HPDE6-E6E7 (cell line): ENCODE data around the gene SPAG16.
"Not testable (repeated sequence)": the region's sequence is repeated elsewhere in the genome, so short reads cannot be mapped to it uniquely, and the experiment has no call there.

Source experiments
- DNase-seq: peaks from one replicate; pipeline ENCODE4 v3.0.0; 2011; ENCODE audit warnings: missing footprints; ENCODE audit errors: extremely low spot score

The SPAG16 gene

DNA sequence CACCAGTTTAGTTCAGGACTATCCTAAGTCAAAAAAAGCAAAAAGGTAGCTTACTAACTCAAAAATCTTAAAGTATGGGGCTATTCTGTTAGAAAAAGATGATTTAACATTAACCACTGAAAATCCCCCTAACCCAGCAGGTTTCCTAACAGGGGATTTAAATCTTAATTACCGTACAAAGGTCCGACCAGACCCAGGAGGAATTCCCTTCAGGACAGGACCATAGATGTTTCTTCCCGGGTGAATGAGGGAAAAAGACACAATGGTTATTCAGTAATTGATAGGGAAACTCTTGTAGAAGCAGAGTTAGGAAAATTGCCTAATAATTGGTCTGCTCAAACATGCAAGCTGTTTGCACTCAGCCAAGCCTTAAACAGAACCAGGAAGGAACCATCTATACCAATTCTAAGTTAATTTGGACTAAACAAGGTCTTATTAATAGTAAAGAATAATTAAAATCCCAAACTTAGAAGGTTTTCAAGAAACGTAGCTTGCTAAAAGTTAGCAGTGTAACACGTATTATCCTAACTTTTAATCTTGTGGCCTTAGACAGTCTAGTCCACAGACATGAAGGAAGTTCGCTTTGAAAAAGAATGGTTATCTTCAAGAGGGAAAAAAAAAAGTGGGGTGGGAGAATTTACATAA, 124.3 kb downstream of the SPAG16 start:
- DNase-seq: not testable (repeated sequence)

DNA sequence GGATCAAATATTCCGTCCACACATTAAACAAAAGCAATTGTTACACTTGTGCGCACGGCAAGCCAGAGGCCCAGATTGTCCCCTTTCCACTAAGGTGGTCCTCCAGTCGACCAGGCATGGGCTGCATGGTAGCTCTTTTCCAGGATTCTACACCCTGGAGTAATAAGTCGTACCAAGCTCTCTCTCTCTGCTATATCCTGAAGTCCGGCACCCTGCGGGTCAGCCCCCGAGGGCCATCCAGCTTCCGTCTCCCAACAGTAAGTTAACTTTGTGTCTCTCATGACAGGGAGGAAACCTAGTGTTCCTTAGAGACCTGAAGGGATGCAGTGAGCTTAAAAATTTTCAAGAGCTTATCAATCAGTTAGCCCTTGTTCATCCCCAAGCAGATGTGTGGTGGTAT, 126.4 kb downstream of the SPAG16 start:
- DNase-seq: not testable (repeated sequence)

- no peak for DNase-seq
Measured at GRCh38 chr2:213411582-213412289, 127.5 kb downstream of the SPAG16 start.

DNA sequence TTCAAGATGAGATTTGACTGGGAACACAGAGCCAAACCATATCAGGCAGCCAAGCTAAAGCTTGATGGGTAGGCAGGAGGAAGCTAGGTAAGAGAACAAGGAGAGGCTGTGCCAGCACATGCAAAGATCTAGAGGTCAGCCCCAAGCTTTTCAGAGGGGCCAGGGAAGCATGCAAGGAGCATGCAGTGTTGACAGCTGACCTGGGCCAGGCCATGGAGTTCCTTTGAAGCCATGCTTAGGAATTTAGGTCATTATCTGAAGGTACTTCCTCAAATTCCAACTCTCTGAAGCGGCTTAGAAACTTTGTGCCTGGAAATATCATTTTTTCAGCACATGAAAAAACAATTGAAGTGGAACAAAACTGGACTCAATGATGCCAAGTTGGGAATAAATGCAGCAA, 130.8 kb downstream of the SPAG16 start:
- no peak for DNase-seq

DNA sequence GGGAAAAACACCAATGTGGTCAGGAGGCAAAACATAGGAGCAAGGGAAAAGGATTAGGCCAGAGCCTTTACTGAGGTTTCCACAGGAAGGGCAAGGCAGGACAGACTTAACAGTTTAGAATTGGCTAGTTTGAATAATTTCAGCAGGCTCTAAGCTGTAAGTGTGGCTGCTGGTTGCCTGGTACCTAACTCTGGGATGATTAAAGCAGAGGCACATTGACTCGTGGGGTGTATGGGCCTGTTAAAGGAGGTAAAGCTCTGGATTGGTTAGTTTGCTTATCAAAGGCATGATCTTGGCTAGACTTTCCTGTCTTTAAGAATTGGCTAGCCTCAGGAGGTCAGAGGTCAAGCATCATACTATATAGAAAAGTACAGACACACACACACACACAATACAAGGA, 132.6 kb downstream of the SPAG16 start:
- DNase-seq: no peak

GRCh38 chr2:213419980-213420379, 135.7 kb downstream of the SPAG16 start:
- DNase-seq: no peak

GRCh38 chr2:213420828-213421385, 136.6 kb downstream of the SPAG16 start:
- DNase-seq: no peak

- no peak for DNase-seq
Measured at GRCh38 chr2:213422211-213422610, 137.9 kb downstream of the SPAG16 start.

- no peak for DNase-seq
Measured at GRCh38 chr2:213425618-213426017, 141.4 kb downstream of the SPAG16 start.

GRCh38 chr2:213429516-213429915, 145.3 kb downstream of the SPAG16 start:
- no peak for DNase-seq

GRCh38 chr2:213443921-213444320, 159.7 kb downstream of the SPAG16 start:
- DNase-seq: no peak

GRCh38 chr2:213451542-213452239, 167.4 kb downstream of the SPAG16 start:
- DNase-seq: no peak

DNA sequence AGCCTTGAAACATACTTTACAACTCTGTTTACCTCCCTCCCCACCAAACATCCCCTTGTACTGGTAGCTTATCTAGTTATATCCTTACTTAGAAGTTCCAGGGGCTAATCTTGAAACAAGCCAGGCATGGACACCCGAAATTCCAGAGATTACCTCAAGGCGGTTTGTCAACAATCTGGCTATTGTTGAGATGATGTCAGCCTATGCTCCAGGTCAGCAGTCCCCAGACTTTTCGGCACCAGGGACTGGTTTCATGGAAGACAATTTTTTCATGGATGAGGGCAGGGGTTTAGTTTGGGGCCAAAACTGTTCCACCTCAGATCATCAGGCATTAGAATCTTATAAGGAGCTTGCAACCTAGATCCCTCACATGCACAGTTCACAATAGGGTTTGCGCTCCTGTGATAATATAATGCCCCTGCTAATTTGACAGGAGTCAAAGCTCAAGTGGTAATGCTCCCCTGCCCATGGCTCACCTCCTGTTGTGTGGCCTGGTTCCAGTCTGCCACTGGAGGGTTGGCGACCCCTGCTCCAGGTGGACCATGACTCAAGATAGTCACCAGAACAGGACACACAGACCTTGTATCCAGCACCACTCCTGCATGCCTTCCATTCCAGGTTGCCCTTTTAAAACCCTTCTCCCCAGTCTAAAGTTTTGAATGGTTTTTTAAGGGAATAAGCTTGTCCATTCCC, 171.2 kb downstream of the SPAG16 start:
- no peak for DNase-seq

DNA sequence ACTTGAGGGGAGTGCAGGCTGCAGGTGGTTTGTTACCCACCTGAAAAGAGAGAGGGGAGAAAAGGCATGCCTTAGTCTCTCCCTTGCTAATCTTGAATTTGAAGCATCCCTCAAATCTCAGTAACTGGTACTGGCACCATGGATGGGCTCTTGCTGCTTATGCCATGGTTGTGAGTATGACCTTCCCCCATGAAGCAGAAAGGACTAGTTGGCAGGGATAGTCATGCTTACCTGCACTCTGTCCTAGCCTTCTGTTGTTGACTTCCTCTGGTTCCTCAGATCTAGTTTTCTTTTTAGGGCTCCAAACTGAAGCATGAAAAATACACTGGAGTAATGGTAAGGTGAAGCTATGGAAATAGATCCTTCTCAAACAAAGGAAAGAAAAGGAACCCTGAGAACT, 191.2 kb downstream of the SPAG16 start:
- no peak for DNase-seq

GRCh38 chr2:213476641-213477040, 192.4 kb downstream of the SPAG16 start:
- DNase-seq: no peak

- DNase-seq: no peak
Measured at GRCh38 chr2:213490087-213490486, 205.8 kb downstream of the SPAG16 start.

GRCh38 chr2:213491376-213491775, 207.1 kb downstream of the SPAG16 start:
- DNase-seq: no peak

GRCh38 chr2:213496226-213496625, 212.0 kb downstream of the SPAG16 start:
- DNase-seq: no peak

- no peak for DNase-seq
Measured at GRCh38 chr2:213500881-213501280, 216.6 kb downstream of the SPAG16 start.

DNA sequence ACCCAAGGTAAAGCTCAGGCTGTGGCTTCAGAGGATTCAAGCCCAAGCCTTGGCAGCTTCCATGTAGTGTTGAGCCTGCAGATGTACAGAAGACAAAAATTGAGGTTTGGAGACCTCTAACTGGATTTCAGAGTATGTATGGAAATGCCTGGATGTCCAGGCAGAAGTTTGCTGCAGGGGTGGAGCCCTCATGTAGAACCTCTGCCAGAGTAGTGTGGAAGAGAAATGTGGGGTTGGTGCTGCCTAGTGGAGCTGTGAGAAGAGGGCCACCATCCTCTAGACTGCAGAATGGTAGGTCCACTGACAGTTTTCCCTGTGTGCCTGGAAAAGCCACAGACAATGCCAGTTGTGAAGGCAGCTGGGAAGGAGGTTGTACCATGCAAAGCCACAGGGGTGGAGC, 239.9 kb downstream of the SPAG16 start:
- DNase-seq: no peak

- no peak for DNase-seq
Measured at GRCh38 chr2:213537579-213537978, 253.3 kb downstream of the SPAG16 start.

DNA sequence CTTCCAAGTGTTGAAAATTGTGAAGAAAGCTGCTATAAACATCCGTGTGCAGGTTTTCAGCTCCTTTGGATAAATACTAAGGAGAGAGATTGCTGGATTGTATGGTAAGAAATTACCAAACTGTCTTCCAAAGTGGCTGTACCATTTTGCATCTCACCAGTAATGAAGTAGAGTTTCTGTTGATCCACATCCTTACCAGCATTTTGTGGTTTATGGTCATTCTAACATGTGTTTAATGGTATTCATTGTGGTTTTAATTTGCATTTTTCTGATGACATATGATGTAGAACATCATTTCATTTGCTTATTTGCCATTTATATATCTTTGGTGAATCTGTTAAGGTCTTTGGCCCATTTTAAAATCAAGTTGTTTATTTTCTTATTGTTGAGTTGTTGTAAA, 260.7 kb downstream of the SPAG16 start:
- DNase-seq: no peak
